GM10847 (cell line): ENCODE results near the gene B4GALT3.
A peak's percentile ranks its signal among the peaks of the same experiment; 100 is the strongest.

Source experiments
- POLR2A ChIP-seq: IDR thresholded peaks from 2 replicates; pipeline ENCODE4 v1.6.1; 2011; ENCODE audit not compliant: insufficient read length; ENCODE audit errors: extremely low read depth

Gene B4GALT3

GRCh38 chr1:161162052-161162451 is 15.3 kb downstream of the B4GALT3 start:
- no peak for TF ChIP-seq POLR2A

- no peak for TF ChIP-seq POLR2A
Measured at GRCh38 chr1:161161652-161162051, 15.7 kb downstream of the B4GALT3 start.

- no peak for TF ChIP-seq POLR2A
Measured at GRCh38 chr1:161160671-161161145, 16.6 kb downstream of the B4GALT3 start.

GRCh38 chr1:161159913-161160243 is 17.4 kb downstream of the B4GALT3 start:
- TF ChIP-seq POLR2A: no peak

- TF ChIP-seq POLR2A: peak; percentile 68
Measured at GRCh38 chr1:161159087-161159912, 18.0 kb downstream of the B4GALT3 start, which contains the start of gene USP21. Gene USP21 (plus strand): TSS chr1:161159500. CDS start chr1:161160641, 1,141 bp downstream.

- no peak for TF ChIP-seq POLR2A
Measured at GRCh38 chr1:161158316-161159010, 18.8 kb downstream of the B4GALT3 start.

GRCh38 chr1:161157867-161158266 is 19.4 kb downstream of the B4GALT3 start:
- no peak for TF ChIP-seq POLR2A

GRCh38 chr1:161153682-161154337 is 23.5 kb downstream of the B4GALT3 start, which contains the start of gene UFC1:
Gene UFC1 (plus strand): TSS chr1:161153978. CDS start chr1:161153998, 20 bp downstream.
- TF ChIP-seq POLR2A: peak; percentile 83

GRCh38 chr1:161153176-161153575 is 24.1 kb downstream of the B4GALT3 start:
- no peak for TF ChIP-seq POLR2A

GRCh38 chr1:161145832-161146231 is 31.5 kb downstream of the B4GALT3 start:
- no peak for TF ChIP-seq POLR2A

GRCh38 chr1:161140755-161141400 is 36.4 kb downstream of the B4GALT3 start:
- no peak for TF ChIP-seq POLR2A

- TF ChIP-seq POLR2A: no peak
Measured at GRCh38 chr1:161139766-161140165, 37.5 kb downstream of the B4GALT3 start.

- TF ChIP-seq POLR2A: no peak
Measured at GRCh38 chr1:161138431-161138830, 38.9 kb downstream of the B4GALT3 start.

GRCh38 chr1:161137881-161138280 is 39.4 kb downstream of the B4GALT3 start:
- TF ChIP-seq POLR2A: no peak

GRCh38 chr1:161133220-161133740 is 44.0 kb downstream of the B4GALT3 start:
- no peak for TF ChIP-seq POLR2A
